IPS-18a (cell line): ENCODE data around the gene CXXC4.
A peak's percentile ranks its signal among the peaks of the same experiment; 100 is the strongest.

Experiments
- H3K27ac ChIP-seq: one replicate; pipeline ENCODE4 v1.5.1; 2013; ENCODE audit warnings: low read length
- H3K27me3 ChIP-seq: one replicate; pipeline ENCODE4 v1.6.1; 2013; ENCODE audit warnings: mild to moderate bottlenecking, low read length; ENCODE audit not compliant: control insufficient read depth, insufficient read depth
- H3K36me3 ChIP-seq: one replicate; pipeline ENCODE4 v1.6.1; 2013; ENCODE audit warnings: low read depth, low read length; ENCODE audit not compliant: control insufficient read depth
- H3K4me1 ChIP-seq: one replicate; pipeline ENCODE4 v1.6.1; 2013; ENCODE audit warnings: low read depth, low read length; ENCODE audit not compliant: control insufficient read depth
- H3K4me3 ChIP-seq: one replicate; pipeline ENCODE4 v1.5.1; 2013; ENCODE audit warnings: low read length
- H3K9ac ChIP-seq: one replicate; pipeline ENCODE4 v1.6.1; 2013; ENCODE audit warnings: mild to moderate bottlenecking, low read length, moderate library complexity
- H3K9me3 ChIP-seq: one replicate; pipeline ENCODE4 v1.6.1; 2013; ENCODE audit warnings: low read depth, low read length; ENCODE audit not compliant: control insufficient read depth

CXXC4 gene

DNA sequence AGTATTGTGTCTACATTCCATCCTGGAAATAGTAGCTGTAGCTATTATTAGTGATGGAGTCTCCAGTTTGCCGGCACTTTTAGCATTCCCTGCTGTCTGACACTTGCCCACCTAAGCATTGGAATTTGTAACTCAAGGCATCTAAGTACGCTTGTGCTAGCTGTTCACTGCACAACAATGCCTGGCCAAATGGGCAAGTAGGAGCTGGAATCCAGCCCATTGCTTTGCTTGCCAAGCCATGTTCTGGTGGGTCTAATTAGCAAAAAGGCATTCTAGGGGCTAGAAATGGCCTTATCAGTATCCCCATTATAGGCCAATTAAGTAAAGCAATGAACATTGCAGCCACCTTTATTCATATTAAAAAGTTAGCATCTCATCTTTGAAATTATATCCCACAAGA is 7.8 kb upstream of the CXXC4 start:
- no peaks in the 10 kb centered on the region for H3K36me3 ChIP-seq
- no peak overlapping the region for H3K27ac ChIP-seq
- H3K9ac ChIP-seq, result no peak overlapping the region
- no peaks in the 10 kb centered on the region for H3K27me3 ChIP-seq
- H3K4me3 ChIP-seq, result no peak overlapping the region
- peaks cover 20% of the 10 kb centered on the region for H3K4me1 ChIP-seq
- no peaks in the 10 kb centered on the region for H3K9me3 ChIP-seq

DNA sequence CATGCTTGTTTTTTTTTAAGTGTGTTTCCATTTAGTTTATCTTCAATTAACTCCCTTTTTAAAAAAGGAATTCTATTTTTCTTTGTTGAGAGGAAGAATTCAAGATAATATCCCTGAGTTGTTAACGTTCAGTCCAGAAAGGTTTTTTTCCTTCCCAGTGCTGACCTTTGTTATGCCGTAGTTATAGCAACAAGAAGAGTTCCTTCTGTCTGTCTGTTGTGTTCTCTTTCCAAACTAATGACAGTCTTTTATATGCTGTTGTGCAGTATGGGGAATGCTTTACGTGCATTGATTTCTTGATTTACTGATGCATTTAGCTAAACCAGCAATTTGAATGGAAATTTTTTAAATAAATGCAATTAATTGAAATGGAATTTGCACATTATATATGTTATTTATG is 6.6 kb upstream of the CXXC4 start:
- H3K4me3 ChIP-seq, result no peak overlapping the region
- H3K4me1 ChIP-seq, result peaks cover 20% of the 10 kb centered on the region
- peak overlapping the region; percentile 30 for H3K9ac ChIP-seq
- H3K36me3 ChIP-seq, result no peaks in the 10 kb centered on the region
- H3K27me3 ChIP-seq, result no peaks in the 10 kb centered on the region
- no peaks in the 10 kb centered on the region for H3K9me3 ChIP-seq
- H3K27ac ChIP-seq, result no peak overlapping the region

DNA sequence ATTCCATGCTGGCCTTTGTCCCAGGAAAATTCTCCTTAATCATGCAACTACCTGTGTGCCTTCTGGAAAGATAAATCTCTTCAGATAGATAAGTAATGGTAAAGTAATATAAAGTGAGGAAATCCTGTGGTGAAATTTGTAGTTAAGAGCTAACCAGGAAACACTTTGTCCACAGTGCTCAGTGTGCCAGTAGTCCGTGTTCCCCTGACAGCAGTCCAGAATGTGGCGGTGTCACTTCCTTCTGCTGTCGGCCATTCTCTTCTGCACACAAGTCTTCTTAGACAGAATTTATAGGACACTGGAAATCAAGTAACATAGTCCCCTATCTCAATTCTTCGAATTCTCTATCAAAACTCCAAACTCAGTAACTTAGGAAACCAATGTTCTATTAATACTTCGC is 5.7 kb upstream of the CXXC4 start:
- Histone ChIP-seq H3K27ac (no peak overlapping the region), H3K9me3 (no peaks in the 10 kb centered on the region), H3K4me3 (no peak overlapping the region), H3K4me1 (peaks cover 20% of the 10 kb centered on the region), H3K27me3 (no peaks in the 10 kb centered on the region), H3K36me3 (no peaks in the 10 kb centered on the region), H3K9ac (no peak overlapping the region)

DNA sequence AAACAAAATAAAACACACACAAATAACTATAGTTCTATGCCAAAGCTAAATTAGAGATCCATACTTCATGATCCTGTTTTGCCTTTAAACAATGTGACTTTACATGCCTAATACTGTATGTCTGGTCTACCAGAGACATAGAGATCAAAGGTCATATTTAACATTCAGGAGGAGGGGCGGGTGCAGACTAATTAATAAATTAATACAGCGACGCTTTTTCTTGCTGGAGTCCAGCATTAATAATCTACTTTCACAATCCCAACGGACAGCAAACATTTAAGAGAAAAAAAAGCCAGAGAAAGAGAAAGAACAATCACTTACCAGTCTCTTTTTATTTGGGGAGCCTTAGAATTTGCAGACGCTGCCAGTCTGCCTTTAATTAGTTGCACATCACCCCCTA is 509 bp downstream of the CXXC4 start:
- Histone ChIP-seq H3K9me3 (no peaks in the 10 kb centered on the region), H3K9ac (peak overlapping the region; percentile 29), H3K4me3 (peak overlapping the region; percentile 68), H3K27me3 (peaks cover 19% of the 10 kb centered on the region), H3K36me3 (no peaks in the 10 kb centered on the region), H3K4me1 (peaks cover 30% of the 10 kb centered on the region), H3K27ac (no peak overlapping the region)

DNA sequence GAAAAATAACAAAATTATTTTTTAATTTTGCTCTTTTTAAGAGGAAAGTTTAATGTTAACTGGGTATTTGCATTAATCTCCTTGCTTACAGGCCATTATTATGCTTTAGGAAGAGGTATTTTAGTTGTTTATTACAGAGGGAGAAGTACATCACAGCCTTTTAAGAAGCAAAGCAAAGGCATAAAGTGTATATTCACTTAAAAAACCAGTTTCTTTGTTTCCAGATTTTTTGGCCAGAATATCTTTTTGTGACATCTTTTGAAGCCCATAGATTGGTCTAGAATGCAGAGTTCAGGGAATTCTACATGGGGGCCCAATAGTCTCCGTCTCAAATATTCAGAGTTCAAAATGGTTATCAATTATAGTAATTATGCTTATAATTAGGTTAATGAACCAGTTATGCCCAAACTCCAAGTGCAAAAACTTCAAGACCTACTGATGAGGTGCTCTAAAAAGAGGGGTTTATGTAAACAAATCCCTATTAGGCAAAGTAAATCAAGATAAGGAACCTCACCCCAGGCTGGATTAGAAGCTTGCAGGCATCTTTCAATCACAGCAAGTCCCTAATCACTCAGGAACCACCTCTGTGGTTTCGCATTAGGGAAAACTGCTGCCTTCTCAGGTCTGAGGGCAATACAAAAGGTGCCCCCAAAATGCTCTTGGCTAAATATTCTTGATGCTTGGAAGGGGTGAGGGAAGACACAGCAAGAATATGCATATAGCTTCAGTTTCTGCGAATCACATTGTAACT is 1.4 kb downstream of the CXXC4 start:
- H3K4me3 ChIP-seq, result peak overlapping the region; percentile 68
- H3K27me3 ChIP-seq, result peaks cover 19% of the 10 kb centered on the region
- no peaks in the 10 kb centered on the region for H3K9me3 ChIP-seq
- no peak overlapping the region for H3K9ac ChIP-seq
- no peaks in the 10 kb centered on the region for H3K36me3 ChIP-seq
- peaks cover 30% of the 10 kb centered on the region for H3K4me1 ChIP-seq
- H3K27ac ChIP-seq, result no peak overlapping the region

DNA sequence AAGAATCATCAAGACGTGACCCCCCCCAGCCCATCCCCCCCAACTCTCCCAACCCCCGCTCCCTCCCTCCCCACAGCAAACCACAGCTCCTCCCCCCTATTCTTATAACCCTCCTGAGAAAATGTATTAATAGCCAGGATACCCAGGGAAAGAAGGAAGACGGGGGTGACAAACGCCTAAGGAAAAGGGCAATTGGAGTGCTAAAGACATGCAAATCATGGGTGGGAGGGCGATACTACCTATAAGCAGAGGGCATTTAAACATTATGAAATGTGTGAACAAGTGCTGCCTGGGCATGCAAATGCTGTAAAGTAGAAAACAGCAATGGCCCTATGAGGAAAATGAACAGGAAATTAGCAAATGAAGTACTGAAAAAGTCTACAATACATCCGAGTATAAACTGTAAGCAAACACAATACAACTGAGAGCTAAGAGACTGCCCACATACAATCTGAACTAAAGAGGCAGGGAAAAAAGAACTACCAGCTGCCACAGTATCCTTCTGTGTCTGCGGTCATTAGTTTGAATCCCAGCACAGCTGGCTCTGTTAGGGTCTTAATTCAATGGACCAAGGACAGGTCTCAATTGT is 2.4 kb downstream of the CXXC4 start:
- Histone ChIP-seq H3K27me3 (peaks cover 19% of the 10 kb centered on the region), H3K27ac (no peak overlapping the region), H3K9ac (no peak overlapping the region), H3K36me3 (no peaks in the 10 kb centered on the region), H3K9me3 (no peaks in the 10 kb centered on the region), H3K4me3 (peak overlapping the region; percentile 68), H3K4me1 (peaks cover 34% of the 10 kb centered on the region)

DNA sequence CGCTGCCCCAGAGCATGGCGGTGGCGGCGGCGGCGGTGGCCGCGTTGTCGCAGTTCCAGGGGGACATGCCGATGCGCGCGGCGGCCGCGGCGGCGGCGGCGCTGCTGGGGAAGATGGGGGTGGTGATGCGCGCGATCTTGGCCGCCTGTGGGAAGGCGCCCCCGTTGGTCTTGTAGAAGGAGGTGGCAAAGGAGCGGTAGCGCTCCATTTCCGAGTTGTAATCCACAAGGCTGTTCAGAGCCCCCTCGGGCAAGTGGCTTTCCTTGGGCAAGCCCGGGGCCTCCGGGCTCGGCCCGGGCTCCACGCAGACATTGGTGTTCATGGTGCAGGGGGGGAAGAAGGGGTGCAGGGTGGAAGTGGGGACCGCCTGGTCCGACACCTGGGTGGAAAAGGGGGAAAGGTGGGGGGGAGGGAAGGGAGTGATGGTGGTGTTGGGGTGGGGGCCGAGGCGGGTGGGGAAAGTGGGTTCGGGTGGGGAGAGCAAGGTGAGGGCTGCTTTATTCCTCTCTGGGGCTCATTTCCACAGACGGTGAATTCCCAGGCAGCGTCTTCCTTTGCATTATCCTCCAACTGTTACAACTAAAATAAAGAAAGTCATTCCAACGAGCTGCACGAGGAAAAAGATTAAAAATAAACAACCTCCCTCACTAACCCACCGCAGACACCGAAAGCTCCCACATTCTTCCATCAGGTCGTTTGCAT is 3.1 kb downstream of the CXXC4 start:
- Histone ChIP-seq H3K4me3 (peak overlapping the region; percentile 68), H3K4me1 (peaks cover 41% of the 10 kb centered on the region), H3K27ac (no peak overlapping the region), H3K36me3 (no peaks in the 10 kb centered on the region), H3K27me3 (peaks cover 19% of the 10 kb centered on the region), H3K9me3 (no peaks in the 10 kb centered on the region), H3K9ac (peak overlapping the region; percentile 70)

DNA sequence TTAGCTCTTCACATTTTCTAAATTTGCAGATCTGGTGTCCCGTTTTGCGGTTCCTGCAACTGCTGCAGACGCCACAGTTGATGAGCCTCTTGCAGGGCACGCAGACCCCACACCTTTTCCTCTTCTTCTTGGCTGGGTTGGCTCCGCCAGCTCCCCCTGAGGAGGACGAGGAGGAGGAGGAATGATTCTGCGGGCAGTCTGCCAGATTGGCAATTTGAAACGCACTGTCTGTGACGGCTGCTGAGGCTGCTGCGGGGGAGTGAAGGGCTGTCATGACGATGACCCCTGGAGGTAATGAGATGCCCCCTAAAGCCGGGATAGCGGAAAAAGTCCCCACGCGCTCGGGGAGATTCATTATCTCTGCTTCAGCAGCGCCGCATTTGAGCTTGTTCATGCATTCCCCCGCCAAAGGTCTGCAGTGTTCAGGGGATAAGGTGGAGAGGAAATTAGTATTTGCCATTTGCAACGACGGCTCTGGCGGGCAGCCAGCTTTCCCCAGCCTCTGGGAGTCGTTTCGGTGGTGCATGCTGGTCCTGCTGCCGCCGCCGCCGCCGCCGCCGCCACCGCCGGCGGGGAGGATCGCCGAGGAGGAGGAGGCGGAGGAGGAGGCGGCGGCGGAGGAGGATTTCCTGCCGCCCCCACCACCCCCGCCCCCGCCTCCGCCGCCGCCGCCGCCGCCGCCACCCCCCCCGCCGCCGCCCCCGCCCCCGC is 3.8 kb downstream of the CXXC4 start:
- Histone ChIP-seq H3K27ac (no peak overlapping the region), H3K9me3 (no peaks in the 10 kb centered on the region), H3K36me3 (no peaks in the 10 kb centered on the region), H3K27me3 (peaks cover 19% of the 10 kb centered on the region), H3K9ac (peak overlapping the region; percentile 53), H3K4me1 (peaks cover 43% of the 10 kb centered on the region), H3K4me3 (peak overlapping the region; percentile 89)

DNA sequence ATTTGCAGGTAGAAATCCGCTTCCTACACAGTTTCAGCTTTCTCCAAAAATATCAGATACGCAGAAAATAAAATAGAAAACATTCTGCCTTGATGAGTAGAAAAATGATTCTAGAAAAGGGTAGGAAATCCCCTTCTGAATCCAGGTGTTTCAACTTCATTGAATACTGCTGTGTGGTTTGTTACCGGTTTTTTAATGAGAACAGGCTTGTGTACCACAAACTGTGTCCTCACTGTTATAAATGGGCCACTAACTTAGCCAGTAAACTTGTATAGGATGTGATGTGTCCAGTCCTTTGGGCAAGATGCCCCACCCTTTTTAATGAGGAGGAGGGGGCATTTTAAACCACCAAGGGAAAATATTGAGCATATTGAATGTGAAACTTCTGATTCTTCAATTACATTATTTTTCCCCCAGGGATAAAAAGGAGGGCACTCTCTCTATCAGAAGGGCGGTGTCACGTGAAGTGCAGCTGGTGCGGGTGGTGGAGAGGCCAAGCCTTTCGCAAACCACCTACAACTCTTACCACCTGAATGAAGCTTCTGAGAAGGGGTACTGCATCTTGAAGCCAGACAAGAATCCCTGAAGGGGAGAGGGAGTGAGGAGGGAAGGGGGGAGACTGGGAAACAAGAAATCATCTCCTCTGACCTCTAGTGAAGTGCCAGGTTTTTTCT is 4.5 kb downstream of the CXXC4 start:
- H3K9ac ChIP-seq, result peak overlapping the region; percentile 53
- no peaks in the 10 kb centered on the region for H3K36me3 ChIP-seq
- no peaks in the 10 kb centered on the region for H3K9me3 ChIP-seq
- H3K27ac ChIP-seq, result no peak overlapping the region
- peaks cover 19% of the 10 kb centered on the region for H3K27me3 ChIP-seq
- H3K4me1 ChIP-seq, result peaks cover 43% of the 10 kb centered on the region
- peak overlapping the region; percentile 89 for H3K4me3 ChIP-seq

DNA sequence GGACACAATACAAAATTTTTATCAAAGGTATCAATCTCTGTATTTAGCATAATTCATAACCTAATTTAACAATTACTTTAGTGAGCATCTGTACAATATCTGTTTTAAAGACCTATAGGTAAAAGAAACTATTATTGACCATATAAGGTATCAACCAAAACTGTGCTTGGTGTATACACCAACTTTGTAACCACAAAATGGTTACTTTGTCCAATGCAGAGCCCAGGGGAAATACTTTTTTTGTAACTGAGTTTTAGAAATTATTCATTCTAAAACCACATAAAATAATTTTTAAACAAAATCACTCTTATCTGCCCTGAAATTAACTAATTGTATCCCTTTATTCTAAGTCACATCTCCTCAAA is 5.0 kb downstream of the CXXC4 start:
- no peaks in the 10 kb centered on the region for H3K9me3 ChIP-seq
- H3K4me3 ChIP-seq, result peak overlapping the region; percentile 89
- H3K9ac ChIP-seq, result peak overlapping the region; percentile 53
- peaks cover 43% of the 10 kb centered on the region for H3K4me1 ChIP-seq
- peaks cover 19% of the 10 kb centered on the region for H3K27me3 ChIP-seq
- no peaks in the 10 kb centered on the region for H3K36me3 ChIP-seq
- H3K27ac ChIP-seq, result no peak overlapping the region

DNA sequence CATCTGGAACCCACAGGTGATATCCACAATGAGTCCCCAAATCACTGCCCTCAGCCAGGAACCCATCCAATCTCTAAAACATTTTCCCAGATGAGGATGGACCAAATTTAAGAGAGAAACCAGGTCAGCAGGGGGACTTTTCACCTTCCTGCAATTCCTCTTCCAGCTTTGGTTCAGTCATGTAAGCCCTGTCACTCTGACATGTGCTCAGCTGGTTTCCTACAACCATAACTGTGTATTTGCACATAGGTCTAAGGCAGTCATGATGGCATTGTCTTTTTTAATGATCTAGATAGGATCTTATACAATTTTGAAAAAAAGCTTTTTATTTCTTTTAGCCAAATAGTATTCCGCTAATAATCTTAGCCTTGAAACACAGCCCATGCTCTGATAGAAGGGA is 6.5 kb downstream of the CXXC4 start:
- no peak overlapping the region for H3K4me3 ChIP-seq
- H3K4me1 ChIP-seq, result peaks cover 32% of the 10 kb centered on the region
- no peaks in the 10 kb centered on the region for H3K9me3 ChIP-seq
- peaks cover 10% of the 10 kb centered on the region for H3K27me3 ChIP-seq
- H3K9ac ChIP-seq, result no peak overlapping the region
- H3K27ac ChIP-seq, result no peak overlapping the region
- H3K36me3 ChIP-seq, result no peaks in the 10 kb centered on the region
